ENCODE results near the gene KCNH3.
"Not testable (repeated sequence)": the region's sequence is repeated elsewhere in the genome, so short reads cannot be mapped to it uniquely, and the experiment has no call there.

Gene KCNH3

DNA sequence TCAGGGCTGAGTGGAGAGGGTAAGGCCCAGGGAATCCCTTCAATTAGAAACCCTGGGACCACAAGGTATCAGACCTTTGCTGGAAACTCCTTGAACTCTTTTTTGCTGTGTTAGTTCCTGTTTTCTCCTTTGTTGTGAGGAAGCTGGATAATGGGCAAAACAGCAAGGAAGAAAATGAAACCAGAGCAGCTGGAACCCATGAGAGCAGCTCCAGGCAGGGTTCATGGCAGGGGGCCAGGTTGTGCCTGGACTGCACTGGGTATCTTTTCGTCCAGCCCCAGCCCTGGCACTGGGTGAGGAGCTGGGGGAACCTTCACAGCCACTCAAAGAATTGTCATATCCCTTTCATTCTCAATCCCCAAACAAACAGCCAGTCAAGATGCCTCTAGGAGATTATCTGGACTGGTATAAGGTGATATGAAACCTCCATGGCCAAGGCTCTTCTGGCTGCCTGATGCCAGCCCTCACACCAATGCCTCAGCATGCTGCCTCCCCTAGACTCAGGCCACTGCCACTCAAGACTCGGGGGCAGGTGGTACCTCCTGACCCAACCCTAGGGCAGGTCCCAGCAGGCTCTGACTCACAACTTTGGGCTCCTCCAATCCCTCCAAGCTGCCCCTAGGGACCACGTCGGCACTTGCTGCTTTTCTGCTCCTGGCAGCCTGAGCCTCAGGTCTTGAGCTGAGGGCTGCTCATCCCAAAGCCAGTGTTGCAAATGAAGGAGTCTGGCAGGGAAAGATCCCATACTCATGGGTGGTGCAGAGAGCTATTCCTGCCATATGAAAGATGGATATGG lies 50.1 kb downstream of the KCNH3 start:
- DNase-seq = no peak

DNA sequence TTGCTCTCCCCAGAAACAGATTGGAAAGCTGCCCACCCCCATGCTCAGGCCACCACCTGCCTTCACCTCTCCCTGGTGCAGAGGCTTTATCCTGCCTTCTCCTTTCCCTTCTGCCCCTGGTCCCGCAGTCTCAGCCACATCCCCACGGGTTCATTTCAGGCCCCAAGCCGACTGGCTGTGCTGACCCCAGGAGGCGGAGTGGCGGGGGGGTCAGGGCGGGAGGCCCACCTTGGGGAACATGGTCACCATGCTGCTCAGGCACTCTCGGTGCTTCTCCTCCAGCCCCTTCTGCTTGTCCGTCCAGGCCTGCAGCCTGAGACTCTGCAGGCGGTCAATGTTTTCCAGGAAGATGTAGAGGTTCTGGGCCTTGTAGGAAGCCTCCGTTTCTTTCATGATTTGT lies 59.7 kb downstream of the KCNH3 start:
- no peak for DNase-seq

DNA sequence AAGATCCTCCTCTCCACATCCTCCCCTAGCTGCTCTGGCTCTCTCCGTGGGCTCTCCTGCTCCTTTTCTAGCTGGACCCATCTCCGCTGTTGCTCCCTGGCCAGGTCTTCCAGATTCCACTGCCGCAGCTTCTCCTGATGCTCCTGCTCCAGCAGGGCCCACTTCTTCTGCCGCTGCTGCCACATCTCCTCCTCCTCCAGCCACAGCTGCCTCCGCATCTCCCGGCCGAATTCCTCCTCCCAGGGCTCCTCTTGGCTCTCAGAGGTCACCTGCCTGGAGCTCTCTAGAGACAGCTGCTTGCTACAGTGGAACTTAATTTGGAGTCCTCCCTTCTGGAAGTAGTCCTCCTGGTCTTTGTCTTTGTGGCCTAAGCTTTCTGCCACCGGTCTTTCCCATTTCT lies 61.1 kb downstream of the KCNH3 start:
- no peak for DNase-seq

DNA sequence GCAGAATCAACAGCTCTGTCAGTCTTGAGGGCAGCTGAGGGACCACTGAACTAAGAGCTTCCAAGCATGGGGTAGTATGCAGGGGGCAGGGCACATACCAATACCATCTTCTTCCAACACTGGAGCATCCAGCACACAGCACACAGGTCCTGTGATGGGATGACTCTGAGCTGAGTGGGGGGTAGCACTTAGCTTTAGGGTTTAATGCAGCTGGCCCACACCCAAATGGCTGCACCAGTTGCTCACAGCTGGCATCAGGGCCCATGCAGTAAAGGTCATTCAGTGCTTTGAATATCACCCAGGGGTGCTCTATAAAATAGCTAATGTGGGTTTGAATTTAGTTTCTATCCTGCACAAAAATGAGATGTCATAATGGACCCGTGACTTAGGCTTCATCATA lies 64.9 kb downstream of the KCNH3 start:
- no peak for DNase-seq

DNA sequence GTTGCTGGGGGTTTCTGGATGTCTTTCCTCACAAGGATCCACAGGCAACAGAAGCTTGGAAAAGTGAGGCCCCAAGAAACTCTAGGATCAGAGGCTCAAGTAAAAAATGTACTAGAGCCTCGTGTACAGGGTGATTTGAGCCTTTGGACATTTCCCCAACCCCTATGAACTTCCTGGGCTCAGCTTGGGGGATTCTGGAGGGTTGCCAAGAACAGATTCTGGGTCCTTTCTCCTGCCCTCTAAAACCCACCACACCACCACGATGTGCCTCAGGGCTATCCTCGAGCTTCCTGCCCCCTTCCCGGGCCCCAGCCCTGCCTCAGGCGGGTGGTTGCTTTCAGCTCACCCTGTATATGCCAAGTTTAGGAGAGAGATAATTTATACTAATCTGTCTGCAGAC lies 66.0 kb downstream of the KCNH3 start:
- DNase-seq = no peak

DNA sequence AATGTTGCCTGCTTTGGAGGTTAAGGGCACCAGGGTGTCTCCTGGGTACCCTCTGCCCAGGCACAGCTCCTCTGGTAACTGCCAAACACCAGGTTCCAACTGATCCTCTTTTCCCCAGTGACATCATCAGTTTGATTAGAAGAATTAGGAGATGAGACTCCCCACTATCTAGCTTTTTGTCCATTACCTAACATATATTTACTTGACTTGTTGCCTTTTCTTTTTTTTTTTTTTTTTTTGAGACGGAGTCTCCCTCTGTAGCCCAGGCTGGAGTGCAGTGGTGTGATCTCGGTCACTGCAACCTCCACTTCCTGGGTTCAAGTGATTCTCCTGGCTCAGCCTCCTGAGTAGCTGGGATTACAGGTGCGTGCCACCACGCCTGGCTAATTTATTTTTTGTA lies 66.7 kb downstream of the KCNH3 start, which contains the start of gene FAM186B:
TSS of gene FAM186B (minus strand) at position 101 of the 400 bp plus-strand sequence. CDS start 162 bp downstream, outside the sequence.
- DNase-seq = not testable (repeated sequence)

Measured in CD4-positive, alpha-beta T cell treated with Interleukin-12 subunit alpha and Interleukin-12 subunit beta, for 1 hour (primary cell).